Psoas muscle (tissue), 8 donors: Measurements from ENCODE around the gene SPATA45. TPM values are rescaled to one million over a fixed set of nuclear protein-coding genes. Genes with fewer than 3 reads are reported as not detected.

Experiments used
- ATAC-seq, 4 donors: fragments of 200-7000 bp; cut with Tn5 transposase; one replicate each; pipeline ENCODE4 v1.9.1; 2020; ENCODE audit warnings: moderate library complexity in 3 of 4, mild to moderate bottlenecking in 2 of 4
- DNase-seq, 2 donors: peaks; one replicate each; pipeline ENCODE4 v3.0.0-alpha.2; 2020
- H3K27ac ChIP-seq: fragments of 200-600 bp; one replicate; pipeline ENCODE4 v1.8.0; 2022
- H3K27me3 ChIP-seq, 3 donors: fragments of 200-600 bp in 1 of 3; one replicate each; pipeline versions ENCODE4 v1.6.1 to v1.8.0; 2013 to 2022; ENCODE audit warnings: low read length in 2 of 3, mild to moderate bottlenecking in 2 of 3, moderate library complexity in 1 of 3; ENCODE audit not compliant: insufficient read depth in 3 of 3
- H3K36me3 ChIP-seq, 2 donors: fragments of 200-600 bp in 1 of 2; one replicate each; pipeline versions ENCODE4 v1.6.1 to v1.8.0; 2013 to 2022; ENCODE audit warnings: low read depth in 1 of 2, mild to moderate bottlenecking in 1 of 2, moderate library complexity in 1 of 2; ENCODE audit not compliant: insufficient read depth in 1 of 2
- H3K4me1 ChIP-seq: fragments of 200-600 bp; one replicate; pipeline ENCODE4 v1.8.0; 2022
- H3K4me3 ChIP-seq: fragments of 200-600 bp; one replicate; pipeline ENCODE4 v1.8.0; 2022; ENCODE audit warnings: mild to moderate bottlenecking
- H3K9me3 ChIP-seq: fragments of 200-600 bp; one replicate; pipeline ENCODE4 v1.8.0; 2022
- WGBS, 3 donors: extraction: QIAGEN DNeasy Blood & Tissue Kit; methylation state at CpG; one replicate each; pipeline versions ENCODE4 v1.1.6 to v1.1.7; 2013; 5-methylcytosine and 5-hydroxymethylcytosine counted together
- intact Hi-C, 2 donors: fragments of 100-400 bp; cut with DNase I; formaldehyde crosslinking; loops; one replicate each; pipeline versions ENCODE4 v1.11.0 to v1.14.2; 2022
- polyA plus RNA-seq, 3 donors: library from polyadenylated mRNA; stranded (reverse); fragments of 200-250 nt; gene quantifications; one replicate each; pipeline ENCODE4 v1.2.3, GENCODE V29; 2013
- total RNA-seq, 4 donors: library from RNA; stranded (reverse); fragmentation: NEBNext Ultra II Directional in 2 of 4; extraction: Animal tissue kit (Norgen Biotek cat#: 25700) in 2 of 4; gene quantifications; one replicate each; pipeline versions ENCODE4 v1.2.1 to v1.2.4, GENCODE V29; 2021 to 2023
- TF ChIP-seq, protein P1 (sequence below): fragments of 200-600 bp; IDR thresholded peaks from one replicate; pipeline ENCODE4 v1.8.0; 2022; ENCODE audit warnings: antibody characterized with exemption
- donor health status: healthy with polysubstance abuse.
- donor health status: DM: no; HTN: no; CAD: no; lungs with moderate emphysema.
- donor health status: Bipolar disorder and iron deficiency.
- donor health status: healthy.
- donor health status: DM: yes; HTN: yes; CAD: no.
- donor health status: DM: no; HTN: no; CAD: no.
- donor health status: DM: no; HTN: no; CAD: no.
- donor health status: DM: yes; HTN: yes; CAD: no.

The SPATA45 gene
- total and polyA plus RNA-seq, 7 donors, result not detected

DNA sequence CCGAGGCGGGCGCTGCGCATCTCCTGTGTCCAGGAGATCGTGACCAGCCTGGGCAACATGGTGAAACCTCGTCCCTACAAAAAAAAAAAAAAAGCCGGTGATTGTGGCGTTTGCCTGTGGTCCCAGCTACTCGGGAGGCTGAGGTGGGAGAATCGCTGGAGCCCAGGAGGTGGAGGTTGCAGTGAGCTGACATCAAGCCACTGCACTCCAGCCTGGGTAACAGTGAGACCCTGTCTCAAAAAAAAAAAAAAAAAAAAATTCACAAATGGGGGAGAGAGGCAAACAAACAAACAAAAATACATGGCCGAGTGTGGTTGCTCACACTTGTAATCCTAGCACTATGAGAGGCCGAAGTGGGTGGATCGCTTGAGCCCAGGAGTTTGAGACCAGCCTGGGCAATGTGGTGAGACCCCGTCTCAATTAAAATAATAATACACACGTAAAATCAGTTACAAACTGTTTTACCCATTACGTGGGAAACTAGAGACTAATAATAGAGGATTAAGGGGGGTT is 55.0 kb downstream of the SPATA45 start:
- Histone ChIP-seq H3K27ac (peak overlapping the region; percentile 92), H3K4me3 (peak overlapping the region; percentile 76), H3K9me3 (no peaks in the 10 kb centered on the region), H3K4me1 (peaks cover 6% of the 10 kb centered on the region), H3K27me3 (no peaks in the 10 kb centered on the region), H3K36me3 (peaks cover 3 to 28% of the 10 kb centered on the region in 2 donors)
- WGBS, 3 donors, result 8 to 14% (median 11%) methylated on average over 16 of the region's 16 CpGs
- DNase-seq (no peak), ATAC-seq (no peak)
- TF ChIP-seq, protein P1, sequence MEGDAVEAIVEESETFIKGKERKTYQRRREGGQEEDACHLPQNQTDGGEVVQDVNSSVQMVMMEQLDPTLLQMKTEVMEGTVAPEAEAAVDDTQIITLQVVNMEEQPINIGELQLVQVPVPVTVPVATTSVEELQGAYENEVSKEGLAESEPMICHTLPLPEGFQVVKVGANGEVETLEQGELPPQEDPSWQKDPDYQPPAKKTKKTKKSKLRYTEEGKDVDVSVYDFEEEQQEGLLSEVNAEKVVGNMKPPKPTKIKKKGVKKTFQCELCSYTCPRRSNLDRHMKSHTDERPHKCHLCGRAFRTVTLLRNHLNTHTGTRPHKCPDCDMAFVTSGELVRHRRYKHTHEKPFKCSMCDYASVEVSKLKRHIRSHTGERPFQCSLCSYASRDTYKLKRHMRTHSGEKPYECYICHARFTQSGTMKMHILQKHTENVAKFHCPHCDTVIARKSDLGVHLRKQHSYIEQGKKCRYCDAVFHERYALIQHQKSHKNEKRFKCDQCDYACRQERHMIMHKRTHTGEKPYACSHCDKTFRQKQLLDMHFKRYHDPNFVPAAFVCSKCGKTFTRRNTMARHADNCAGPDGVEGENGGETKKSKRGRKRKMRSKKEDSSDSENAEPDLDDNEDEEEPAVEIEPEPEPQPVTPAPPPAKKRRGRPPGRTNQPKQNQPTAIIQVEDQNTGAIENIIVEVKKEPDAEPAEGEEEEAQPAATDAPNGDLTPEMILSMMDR, result no peak
- intact Hi-C loops, result no loop called here

DNA sequence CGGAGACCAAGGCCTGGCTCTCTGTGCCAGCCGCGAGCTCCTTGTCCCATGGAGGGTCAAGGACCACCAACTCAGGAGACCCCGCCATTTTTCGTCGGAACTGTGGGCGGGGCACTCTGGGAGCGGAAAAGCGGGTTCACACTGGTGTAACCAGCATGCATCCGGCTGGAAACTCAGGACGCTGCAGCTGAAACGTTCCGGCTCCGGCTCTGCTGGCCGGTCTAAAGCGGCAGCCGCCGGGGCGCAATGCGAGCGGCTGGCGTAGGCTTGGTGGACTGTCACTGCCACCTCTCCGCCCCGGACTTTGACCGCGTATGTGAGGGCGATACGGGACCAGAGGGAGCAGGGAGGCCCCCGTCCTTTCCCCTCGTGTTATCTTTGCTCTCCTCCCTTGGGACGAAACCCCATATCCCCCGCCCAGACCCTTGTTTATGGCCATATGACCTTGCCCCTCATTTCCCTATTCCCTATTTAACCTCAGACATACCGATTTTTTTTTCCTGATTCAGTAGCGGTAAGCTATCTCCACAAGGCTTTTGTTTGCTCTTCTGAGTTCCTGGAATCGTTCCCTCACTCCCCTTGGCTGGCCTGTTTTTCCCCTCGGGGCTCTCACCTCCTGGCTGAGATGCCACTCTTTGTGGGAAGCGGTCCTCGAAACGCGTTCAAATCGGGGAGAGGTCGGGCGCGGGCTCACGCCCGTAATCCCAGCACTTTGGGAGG is 55.6 kb downstream of the SPATA45 start, which contains the start of the genes NSL1 and TATDN3:
NSL1 (minus strand) TSS at position 102 of the 720 bp plus-strand sequence; CDS start at position 88, 14 bp downstream.
TATDN3 (plus strand) TSS at position 219 of the 720 bp plus-strand sequence; CDS start at position 247, 28 bp downstream.
- ATAC-seq (peak; percentile 95 to 98 (median 96)), DNase-seq (peak; percentile 88 to 94)
- H3K9me3 ChIP-seq, result no peaks in the 10 kb centered on the region
- H3K27me3 ChIP-seq, result no peaks in the 10 kb centered on the region
- peak within 1 kb of the TSS; percentile 92 for H3K27ac ChIP-seq
- intact Hi-C loops, result no loop called here
- TF ChIP-seq, protein P1, result no peak
- peaks cover under 1 to 27% of the 10 kb centered on the region in 2 donors for H3K36me3 ChIP-seq
- WGBS, 3 donors, result 0% methylated on average over 42 to 46 of the region's 46 CpGs
- H3K4me3 ChIP-seq, result peak within 1 kb of the TSS; percentile 76
- peaks cover 6% of the 10 kb centered on the region for H3K4me1 ChIP-seq

DNA sequence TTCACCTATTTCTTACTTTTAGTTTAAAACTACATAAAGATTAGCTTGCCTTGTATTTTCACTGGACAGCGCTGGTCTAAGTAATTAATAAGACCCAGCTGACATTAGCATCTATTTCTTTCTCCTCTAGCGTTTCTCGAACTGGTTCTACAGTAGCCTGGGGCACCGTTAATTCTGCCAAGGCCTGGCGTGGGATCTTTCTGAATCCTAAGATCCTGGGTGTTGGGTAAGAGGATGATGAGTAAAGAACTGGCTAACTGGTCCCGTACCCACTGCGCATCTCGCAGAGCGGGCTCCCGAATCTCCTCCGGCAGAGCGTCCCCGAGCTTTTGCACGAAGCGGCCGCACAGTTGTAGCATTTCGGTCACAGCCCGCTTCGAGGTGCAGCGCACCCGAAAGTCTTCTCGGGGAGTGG is 56.2 kb downstream of the SPATA45 start:
- intact Hi-C loops, result no loop called here
- Histone ChIP-seq H3K27me3 (no peaks in the 10 kb centered on the region), H3K27ac (peak overlapping the region; percentile 92), H3K36me3 (peaks cover 0 to 27% of the 10 kb centered on the region in 2 donors), H3K4me1 (peaks cover 6% of the 10 kb centered on the region), H3K4me3 (peak overlapping the region; percentile 76), H3K9me3 (no peaks in the 10 kb centered on the region)
- 0% methylated on average over 22 of the region's 22 CpGs for WGBS, 3 donors
- TF ChIP-seq, protein P1, result no peak
- no peak for DNase-seq
- ATAC-seq, result peak; percentile 60 to 85 (median 72)

DNA sequence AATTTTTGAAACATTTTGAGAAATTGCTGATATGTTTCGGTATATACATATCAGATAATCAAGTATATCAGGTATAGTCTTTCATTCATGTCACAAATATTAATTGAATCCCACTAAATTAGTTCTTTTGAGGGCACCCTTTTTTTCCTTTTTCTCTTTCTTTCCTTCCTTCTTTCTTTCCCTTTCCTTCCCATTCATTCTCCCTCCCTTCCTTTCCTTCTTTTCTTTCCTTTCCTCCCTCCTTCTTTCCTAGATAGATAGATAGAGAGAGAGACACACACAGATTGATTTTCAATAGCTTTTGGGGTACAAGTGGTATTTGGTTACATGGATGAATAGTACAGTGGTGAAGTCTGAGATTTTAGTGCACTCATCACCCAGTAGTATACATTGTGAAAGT is 61.6 kb downstream of the SPATA45 start:
- no peaks in the 10 kb centered on the region for H3K27me3 ChIP-seq
- TF ChIP-seq, protein P1, result no peak
- DNase-seq, result no peak
- no peak for ATAC-seq
- H3K27ac ChIP-seq, result no peak overlapping the region
- no peaks in the 10 kb centered on the region for H3K9me3 ChIP-seq
- WGBS, 3 donors, result 96 to 98% (median 96%) methylated on average over 1 of the region's 1 CpG
- peaks cover 0 to 63% of the 10 kb centered on the region in 2 donors for H3K36me3 ChIP-seq
- intact Hi-C loops, result loop anchor here in 1 of 2 donors (5.0 kb wide), 1 partner anchor 119 kb away; no protein-coding TSS in a partner anchor
- no peak overlapping the region for H3K4me3 ChIP-seq
- H3K4me1 ChIP-seq, result peaks cover 5% of the 10 kb centered on the region
